Activated CD4-positive, alpha-beta T cell treated with anti-CD3 and anti-CD28 coated beads, Interleukin-2, amount 10 ng/mL, durations not matched to agents 7 days and 5 days (primary cell): ENCODE measurements around the gene REM1. TPM values are rescaled to one million over a fixed set of nuclear protein-coding genes. Genes with fewer than 3 reads are reported as not detected.
"Not testable (repeated sequence)": the region's sequence is repeated elsewhere in the genome, so short reads cannot be mapped to it uniquely, and the experiment has no call there.

Experiments
- CTCF ChIA-PET: fragments of 350-600 bp; sonication (Branson Sonifier 250); formaldehyde crosslinking; loops from one replicate; lab custom pipeline; 2021; ENCODE audit warnings: antibody characterized with exemption; lab: Charles Lee
- POLR2A ChIA-PET: fragments of 350-600 bp; sonication (Branson Sonifier 250); formaldehyde crosslinking; loops from one replicate; lab custom pipeline; 2021; ENCODE audit warnings: antibody characterized with exemption; lab: Charles Lee
- DNase-seq: peaks from one replicate; pipeline ENCODE4 v3.0.0-alpha.2; 2020
- H3K27ac Mint-ChIP-seq: one replicate; pipeline ENCODE4 v1.8.0; 2021; ENCODE audit warnings: mild to moderate bottlenecking, moderate library complexity, mixed read lengths
- H3K27me3 Mint-ChIP-seq: one replicate; pipeline ENCODE4 v1.8.0; 2021; ENCODE audit warnings: mixed read lengths
- H3K36me3 Mint-ChIP-seq: one replicate; pipeline ENCODE4 v1.8.0; 2021; ENCODE audit warnings: low read depth, mixed read lengths
- H3K4me1 Mint-ChIP-seq: one replicate; pipeline ENCODE4 v1.8.0; 2021; ENCODE audit warnings: mixed read lengths
- H3K4me3 Mint-ChIP-seq: one replicate; pipeline ENCODE4 v1.8.0; 2021; ENCODE audit warnings: mild to moderate bottlenecking, moderate library complexity, mixed read lengths
- H3K9me3 Mint-ChIP-seq: one replicate; pipeline ENCODE4 v1.8.0; 2021; ENCODE audit warnings: mixed read lengths
- total RNA-seq, 2 experiments: library from RNA; stranded (reverse); gene quantifications; one replicate each; pipeline ENCODE4 v1.2.3, GENCODE V29; 2021

REM1 gene, protein sequence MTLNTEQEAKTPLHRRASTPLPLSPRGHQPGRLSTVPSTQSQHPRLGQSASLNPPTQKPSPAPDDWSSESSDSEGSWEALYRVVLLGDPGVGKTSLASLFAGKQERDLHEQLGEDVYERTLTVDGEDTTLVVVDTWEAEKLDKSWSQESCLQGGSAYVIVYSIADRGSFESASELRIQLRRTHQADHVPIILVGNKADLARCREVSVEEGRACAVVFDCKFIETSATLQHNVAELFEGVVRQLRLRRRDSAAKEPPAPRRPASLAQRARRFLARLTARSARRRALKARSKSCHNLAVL
- not detected for total RNA-seq

DNA sequence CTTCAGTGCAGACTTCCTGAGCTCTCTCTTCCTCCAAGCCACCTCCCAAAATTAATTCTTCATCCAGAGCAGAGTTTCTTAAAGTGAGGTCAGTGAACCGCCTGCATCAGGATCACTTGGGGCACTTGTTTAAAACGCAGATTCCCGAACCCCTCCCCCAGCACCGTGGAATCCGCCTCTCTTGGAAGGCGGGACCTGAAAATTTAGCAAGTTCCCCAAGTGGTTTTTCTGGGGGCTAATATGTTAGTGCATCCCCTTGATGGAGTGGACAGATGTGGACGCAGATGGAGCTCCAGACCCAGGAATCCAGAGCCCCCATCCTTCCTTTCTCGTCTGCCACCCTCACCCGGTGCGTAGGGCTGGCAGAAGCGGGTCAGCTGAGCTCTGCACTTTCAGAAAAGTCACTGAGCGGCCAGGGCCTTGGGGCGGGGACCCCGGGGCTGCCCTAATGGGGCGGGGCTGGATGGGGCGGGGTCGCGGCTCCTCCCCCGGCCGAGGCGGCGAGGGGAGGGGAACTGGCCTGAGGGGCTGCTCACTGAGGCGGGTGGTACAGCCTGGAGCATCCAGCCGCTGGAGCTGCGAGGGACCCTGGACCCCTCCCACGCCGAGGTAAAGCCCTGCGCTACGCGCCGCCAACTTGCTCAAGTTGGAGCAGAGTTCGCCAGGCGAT, at the start of gene REM1, which contains the start of gene DEFB124:
Gene REM1 (plus strand): TSS at position 531 of the 670 bp plus-strand sequence. CDS start 1,158 bp downstream, outside the sequence.
Gene DEFB124 (minus strand): TSS at position 370 of the 670 bp plus-strand sequence. CDS start 2,114 bp downstream, outside the sequence.
- POLR2A ChIA-PET = no interaction called here

GRCh38 chr20:31425797-31426196, 49.3 kb upstream of the REM1 start:
- no peak for DNase-seq
- no peak overlapping the region for H3K4me3 Mint-ChIP-seq
- ChIA-PET POLR2A (no interaction called here), CTCF (no interaction called here)
- H3K4me1 Mint-ChIP-seq = no peaks in the 10 kb centered on the region
- H3K27me3 Mint-ChIP-seq = peaks cover 11% of the 10 kb centered on the region
- H3K9me3 Mint-ChIP-seq = no peaks in the 10 kb centered on the region
- no peak overlapping the region for H3K27ac Mint-ChIP-seq
- H3K36me3 Mint-ChIP-seq = no peaks in the 10 kb centered on the region

More for the DNA sequence above, at the start of gene REM1, which contains the start of gene DEFB124:
- H3K9me3 Mint-ChIP-seq = peaks cover 4% of the 10 kb centered on the region
- no peak for DNase-seq
- H3K4me3 Mint-ChIP-seq = no peak within 1 kb of the TSS
- CTCF ChIA-PET = interaction anchor here (0.9 to 1.1 kb wide), 3 partner anchors 8 to 28 kb away, joined by 3 to 4 read pairs (median 3); no protein-coding TSS in a partner anchor
- peaks cover 2% of the 10 kb centered on the region for H3K4me1 Mint-ChIP-seq
- no peak within 1 kb of the TSS for H3K27ac Mint-ChIP-seq
- H3K27me3 Mint-ChIP-seq = peaks cover 38% of the 10 kb centered on the region
- peaks cover 2% of the 10 kb centered on the region for H3K36me3 Mint-ChIP-seq

- H3K4me1 Mint-ChIP-seq, H3K27ac Mint-ChIP-seq, H3K36me3 Mint-ChIP-seq, DNase-seq, H3K4me3 Mint-ChIP-seq, CTCF ChIA-PET, POLR2A ChIA-PET, H3K9me3 Mint-ChIP-seq: not testable (repeated sequence)
- peaks cover 15% of the 10 kb centered on the region for H3K27me3 Mint-ChIP-seq
Measured at GRCh38 chr20:31426891-31427551, 48.1 kb upstream of the REM1 start.

DNA sequence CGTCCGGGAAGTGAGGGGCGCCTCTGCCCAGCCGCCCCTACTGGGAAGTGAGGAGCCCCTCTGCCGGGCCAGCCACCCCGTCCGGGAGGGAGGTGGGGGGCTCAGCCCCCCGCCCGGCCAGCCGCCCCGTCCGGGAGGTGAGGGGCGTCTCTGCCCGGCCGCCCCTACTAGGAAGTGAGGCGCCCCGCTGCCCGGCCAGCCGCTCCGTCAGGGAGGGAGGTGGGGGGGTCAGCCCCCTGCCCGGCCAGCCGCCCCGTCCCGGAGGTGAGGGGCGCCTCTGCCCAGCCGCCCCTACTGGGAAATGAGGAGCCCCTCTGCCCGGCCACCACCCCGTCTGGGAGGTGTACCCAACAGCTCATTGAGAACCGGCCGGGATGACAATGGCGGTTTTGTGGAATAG, 47.5 kb upstream of the REM1 start:
- peaks cover 17% of the 10 kb centered on the region for H3K27me3 Mint-ChIP-seq
- CTCF ChIA-PET, H3K4me1 Mint-ChIP-seq, H3K4me3 Mint-ChIP-seq, POLR2A ChIA-PET, DNase-seq, H3K36me3 Mint-ChIP-seq, H3K9me3 Mint-ChIP-seq, H3K27ac Mint-ChIP-seq: not testable (repeated sequence)

DNA sequence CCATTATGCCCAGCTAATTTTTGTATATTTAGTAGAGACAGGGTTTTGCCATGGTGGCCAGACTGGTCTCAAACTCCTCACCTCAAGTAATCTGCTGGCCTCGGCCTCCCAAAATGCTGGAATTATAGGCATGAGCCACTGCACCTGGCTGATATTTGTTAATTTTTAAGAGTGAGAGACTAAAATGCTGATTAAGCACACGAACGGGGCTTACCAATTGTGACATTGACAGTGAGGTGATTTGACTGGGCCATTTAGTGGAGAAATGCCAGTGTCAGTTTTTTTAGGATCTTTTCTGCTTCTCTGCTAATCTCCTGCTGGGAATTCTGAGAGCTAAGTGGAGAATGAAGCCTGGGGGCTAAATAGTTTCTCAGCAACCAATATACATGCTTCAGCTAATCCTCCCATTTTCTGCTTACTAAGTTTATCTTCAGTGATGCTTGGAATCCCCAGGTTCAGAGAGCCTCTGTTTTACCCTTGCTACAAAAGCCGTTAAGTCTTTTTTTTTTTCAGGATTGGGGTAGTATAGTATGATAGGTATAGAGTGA, 44.4 kb upstream of the REM1 start:
- no peak overlapping the region for H3K4me3 Mint-ChIP-seq
- DNase-seq = no peak
- ChIA-PET CTCF (no interaction called here), POLR2A (no interaction called here)
- H3K27me3 Mint-ChIP-seq = peaks cover 12% of the 10 kb centered on the region
- H3K4me1 Mint-ChIP-seq = no peaks in the 10 kb centered on the region
- no peaks in the 10 kb centered on the region for H3K9me3 Mint-ChIP-seq
- no peaks in the 10 kb centered on the region for H3K36me3 Mint-ChIP-seq
- no peak overlapping the region for H3K27ac Mint-ChIP-seq

DNA sequence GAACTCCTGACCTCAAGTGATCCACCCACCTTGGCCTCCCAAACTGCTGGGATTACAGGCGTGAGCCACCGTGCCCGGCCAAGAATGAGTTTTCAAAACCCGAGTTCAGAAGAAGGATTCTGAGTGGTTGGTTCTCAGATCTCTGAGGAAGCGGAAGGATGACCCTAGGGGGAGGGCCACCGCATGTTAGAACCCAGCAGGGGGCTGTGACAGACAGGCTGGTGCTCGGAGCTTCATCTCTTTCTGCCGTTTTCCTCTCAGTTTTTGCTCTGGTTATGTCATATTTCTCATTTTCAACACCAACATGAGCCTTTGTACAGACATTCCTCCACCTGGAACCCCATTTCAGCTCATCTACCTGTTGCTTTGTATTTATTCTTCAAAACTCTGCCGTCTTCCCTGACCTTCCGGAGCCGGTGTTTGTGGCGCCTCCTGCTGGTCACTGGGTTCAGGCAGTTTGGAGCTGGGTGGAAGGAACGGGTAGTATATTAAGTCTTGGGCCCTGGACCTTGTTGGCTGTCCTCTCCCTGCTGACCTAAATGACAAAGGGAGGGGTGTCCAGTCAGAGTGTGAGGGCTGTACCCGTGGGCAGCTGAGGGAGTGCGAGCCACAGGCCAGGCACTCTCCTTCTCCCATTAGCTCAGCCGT, 35.0 kb upstream of the REM1 start, which contains the start of gene DEFB123:
Gene DEFB123 (plus strand): TSS at position 621 of the 648 bp plus-strand sequence. CDS start 67 bp downstream, outside the sequence.
- ChIA-PET CTCF (interaction anchor here (1.9 kb wide), 1 partner anchor 63 kb away, joined by 4 read pairs; no protein-coding TSS in a partner anchor), POLR2A (no interaction called here)
- H3K4me1 Mint-ChIP-seq = no peaks in the 10 kb centered on the region
- H3K4me3 Mint-ChIP-seq = no peak within 1 kb of the TSS
- H3K36me3 Mint-ChIP-seq = no peaks in the 10 kb centered on the region
- H3K9me3 Mint-ChIP-seq = no peaks in the 10 kb centered on the region
- no peaks in the 10 kb centered on the region for H3K27me3 Mint-ChIP-seq
- DNase-seq = no peak
- no peak within 1 kb of the TSS for H3K27ac Mint-ChIP-seq

- ChIA-PET CTCF (no interaction called here), POLR2A (no interaction called here)
- no peaks in the 10 kb centered on the region for H3K4me1 Mint-ChIP-seq
Measured at GRCh38 chr20:31446084-31446819, 28.8 kb upstream of the REM1 start.

DNA sequence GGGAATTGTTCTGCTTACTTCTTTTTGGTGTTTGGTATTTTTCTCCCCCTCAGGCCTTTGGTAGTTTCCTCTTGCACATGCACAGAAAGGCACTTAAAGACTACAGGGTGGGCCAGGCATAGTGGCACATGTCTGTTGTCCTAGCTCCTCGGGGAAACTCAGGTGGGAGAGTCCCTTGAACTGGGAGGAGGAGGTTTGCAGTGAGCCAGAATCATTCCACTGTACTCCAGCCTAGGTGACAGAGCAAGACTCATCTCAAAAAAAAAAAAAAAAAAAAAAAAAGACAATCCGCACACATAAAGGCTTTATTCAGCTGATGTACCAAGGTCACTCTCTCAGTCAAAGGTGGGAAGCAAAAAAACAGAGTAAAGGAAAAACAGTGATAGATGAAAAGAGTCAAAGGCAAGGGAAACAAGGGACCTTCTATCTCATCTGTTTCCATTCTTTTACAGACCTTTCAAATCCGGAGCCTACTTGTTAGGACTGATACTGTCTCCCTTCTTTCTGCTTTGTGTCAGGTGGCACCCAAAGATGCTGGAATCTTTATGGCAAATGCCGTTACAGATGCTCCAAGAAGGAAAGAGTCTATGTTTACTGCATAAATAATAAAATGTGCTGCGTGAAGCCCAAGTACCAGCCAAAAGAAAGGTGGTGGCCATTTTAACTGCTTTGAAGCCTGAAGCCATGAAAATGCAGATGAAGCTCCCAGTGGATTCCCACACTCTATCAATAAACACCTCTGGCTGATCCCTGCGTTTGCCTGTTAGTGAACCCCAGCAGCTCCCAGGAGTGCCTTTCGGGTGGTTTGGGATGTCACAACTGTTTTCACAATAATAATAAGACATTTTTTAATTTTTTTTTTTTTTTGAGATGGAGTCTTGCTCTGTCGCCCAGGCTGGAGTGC, 25.3 kb upstream of the REM1 start:
- DNase-seq = no peak
- no peak overlapping the region for H3K27ac Mint-ChIP-seq
- ChIA-PET CTCF (interaction anchor here (0.6 kb wide), 1 partner anchor 179 kb away, joined by 3 read pairs; no protein-coding TSS in a partner anchor), POLR2A (interaction anchor here (0.6 kb wide), 1 partner anchor 59 kb away, joined by 3 read pairs; no protein-coding TSS in a partner anchor)
- peaks cover 3% of the 10 kb centered on the region for H3K27me3 Mint-ChIP-seq
- no peaks in the 10 kb centered on the region for H3K9me3 Mint-ChIP-seq
- H3K36me3 Mint-ChIP-seq = no peaks in the 10 kb centered on the region
- H3K4me3 Mint-ChIP-seq = no peak overlapping the region
- H3K4me1 Mint-ChIP-seq = no peaks in the 10 kb centered on the region

More at GRCh38 chr20:31446084-31446819, 28.8 kb upstream of the REM1 start:
- Mint-ChIP-seq H3K27me3 (peaks cover 2% of the 10 kb centered on the region), H3K27ac (no peak overlapping the region), H3K4me3 (no peak overlapping the region), H3K9me3 (no peaks in the 10 kb centered on the region), H3K36me3 (no peaks in the 10 kb centered on the region)
- no peak for DNase-seq

GRCh38 chr20:31452575-31452974, 22.5 kb upstream of the REM1 start:
- ChIA-PET POLR2A (no interaction called here), CTCF (no interaction called here)
- Mint-ChIP-seq H3K4me3 (no peak overlapping the region), H3K27me3 (peaks cover 5% of the 10 kb centered on the region), H3K9me3 (no peaks in the 10 kb centered on the region), H3K4me1 (no peaks in the 10 kb centered on the region), H3K27ac (no peak overlapping the region), H3K36me3 (no peaks in the 10 kb centered on the region)
- no peak for DNase-seq

DNA sequence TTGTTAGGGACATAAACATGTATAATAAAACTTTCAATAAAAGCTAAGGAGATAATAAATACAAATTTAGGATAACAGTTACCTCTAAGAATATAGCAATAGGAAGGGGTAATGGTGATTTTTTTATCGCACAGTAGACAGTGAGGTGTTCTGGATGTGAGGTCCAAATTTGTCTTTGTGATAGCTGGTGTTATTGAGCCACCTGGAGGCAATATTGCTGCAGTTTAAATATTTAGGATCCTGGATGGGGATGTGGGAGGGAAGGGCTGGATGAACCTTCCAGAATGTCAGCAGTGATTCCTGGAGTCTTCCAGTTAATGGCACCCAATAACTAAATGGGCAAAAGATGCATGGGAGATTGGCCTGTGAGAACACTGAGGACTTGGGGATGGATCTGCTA, 20.7 kb upstream of the REM1 start:
- H3K27ac Mint-ChIP-seq = no peak overlapping the region
- ChIA-PET POLR2A (no interaction called here), CTCF (interaction anchor here (0.5 to 0.7 kb wide), 2 partner anchors 59 to 108 kb away, joined by 3 read pairs; no protein-coding TSS in a partner anchor)
- H3K27me3 Mint-ChIP-seq = peaks cover 11% of the 10 kb centered on the region
- no peaks in the 10 kb centered on the region for H3K4me1 Mint-ChIP-seq
- no peaks in the 10 kb centered on the region for H3K9me3 Mint-ChIP-seq
- H3K4me3 Mint-ChIP-seq = no peak overlapping the region
- DNase-seq = no peak
- no peaks in the 10 kb centered on the region for H3K36me3 Mint-ChIP-seq

DNA sequence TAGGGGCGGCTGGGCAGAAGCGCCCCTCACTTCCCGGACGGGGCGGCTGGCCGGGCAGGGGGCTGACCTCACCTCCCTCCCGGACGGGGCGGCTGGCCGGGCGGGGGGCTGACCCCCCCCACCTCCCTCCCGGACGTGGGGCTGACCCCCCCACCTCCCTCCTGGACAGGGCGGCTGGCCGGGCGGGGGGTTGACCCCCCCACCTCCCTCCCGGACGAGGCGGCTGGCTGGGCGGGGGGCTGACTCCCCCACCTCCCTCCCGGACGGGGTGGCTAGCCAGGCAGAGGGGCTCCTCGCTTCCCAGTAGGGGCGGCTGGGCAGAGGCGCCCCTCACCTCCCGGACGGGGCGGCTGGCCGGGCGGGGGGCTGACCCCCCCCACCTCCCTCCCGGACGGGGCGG, 4.1 kb upstream of the REM1 start:
- POLR2A ChIA-PET, CTCF ChIA-PET, H3K4me1 Mint-ChIP-seq, H3K4me3 Mint-ChIP-seq, H3K36me3 Mint-ChIP-seq, H3K9me3 Mint-ChIP-seq, H3K27ac Mint-ChIP-seq, DNase-seq: not testable (repeated sequence)
- peaks cover 20% of the 10 kb centered on the region for H3K27me3 Mint-ChIP-seq
